Erythroblast (primary cell): Measurements from ENCODE around the gene RNASE4.

Source experiments
- GATA1 ChIP-seq: IDR thresholded peaks from 2 replicates; pipeline ENCODE4 v1.6.1; 2011; ENCODE audit warnings: low read depth, mild to moderate bottlenecking, control low read depth, low read length, moderate library complexity
- POLR2A ChIP-seq: IDR thresholded peaks from 2 replicates; pipeline ENCODE4 v1.6.1; 2011; ENCODE audit warnings: mild to moderate bottlenecking, low read length

DNA sequence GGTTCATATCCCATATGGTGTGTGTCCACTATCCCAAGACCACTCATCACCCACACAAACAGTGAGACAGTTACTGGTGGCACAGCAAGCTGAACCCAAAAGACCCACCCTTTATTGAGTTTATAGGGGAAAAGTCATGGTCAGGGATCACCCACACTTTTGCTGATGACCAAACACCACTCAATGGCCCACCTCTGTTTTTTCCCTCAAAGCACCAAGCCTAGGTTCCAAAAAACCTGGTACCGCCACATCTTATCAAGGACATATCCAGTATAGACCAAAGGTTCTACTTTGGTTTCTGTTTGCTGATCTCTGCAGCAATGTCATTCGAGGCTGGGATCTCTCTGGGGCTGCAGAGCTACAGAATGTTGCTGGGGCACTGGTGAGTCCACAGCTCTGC is 23.2 kb upstream of the RNASE4 start:
- TF ChIP-seq POLR2A, result no peak
- TF ChIP-seq GATA1, result no peak
